ENCODE results near the gene KCNA1.

DNA sequence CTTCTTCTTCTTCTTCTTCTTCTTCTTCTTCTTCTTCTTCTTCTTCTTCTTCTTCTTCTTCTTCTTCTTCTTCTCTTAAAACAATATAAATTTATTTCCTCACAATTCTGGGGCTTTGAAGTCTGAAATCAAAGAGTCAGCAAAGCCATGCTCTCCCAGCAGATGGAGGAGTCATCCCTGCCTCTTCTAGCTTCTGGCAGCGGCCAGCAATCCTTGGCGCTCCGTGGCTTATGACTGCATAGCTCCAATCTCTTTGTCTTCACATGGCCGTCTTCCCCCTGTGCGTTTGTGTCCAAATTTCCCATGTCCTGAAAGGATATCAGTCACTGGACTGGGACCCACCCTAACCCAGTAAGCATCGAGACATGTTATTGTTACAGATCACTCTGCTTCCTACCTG, 22.9 kb downstream of the KCNA1 start:
- TF ChIP-seq, protein P1, sequence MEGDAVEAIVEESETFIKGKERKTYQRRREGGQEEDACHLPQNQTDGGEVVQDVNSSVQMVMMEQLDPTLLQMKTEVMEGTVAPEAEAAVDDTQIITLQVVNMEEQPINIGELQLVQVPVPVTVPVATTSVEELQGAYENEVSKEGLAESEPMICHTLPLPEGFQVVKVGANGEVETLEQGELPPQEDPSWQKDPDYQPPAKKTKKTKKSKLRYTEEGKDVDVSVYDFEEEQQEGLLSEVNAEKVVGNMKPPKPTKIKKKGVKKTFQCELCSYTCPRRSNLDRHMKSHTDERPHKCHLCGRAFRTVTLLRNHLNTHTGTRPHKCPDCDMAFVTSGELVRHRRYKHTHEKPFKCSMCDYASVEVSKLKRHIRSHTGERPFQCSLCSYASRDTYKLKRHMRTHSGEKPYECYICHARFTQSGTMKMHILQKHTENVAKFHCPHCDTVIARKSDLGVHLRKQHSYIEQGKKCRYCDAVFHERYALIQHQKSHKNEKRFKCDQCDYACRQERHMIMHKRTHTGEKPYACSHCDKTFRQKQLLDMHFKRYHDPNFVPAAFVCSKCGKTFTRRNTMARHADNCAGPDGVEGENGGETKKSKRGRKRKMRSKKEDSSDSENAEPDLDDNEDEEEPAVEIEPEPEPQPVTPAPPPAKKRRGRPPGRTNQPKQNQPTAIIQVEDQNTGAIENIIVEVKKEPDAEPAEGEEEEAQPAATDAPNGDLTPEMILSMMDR (IDR thresholded peaks at IDR 0.05 in 2 of 3, conservative IDR thresholded peaks at IDR 0.05 in 1 of 3; ENCODE audit: borderline replicate concordance in 1 of 3, insufficient read depth in 1 of 3, low read depth in 2 of 3, low read length in 2 of 3): no peak
- TF ChIP-seq POLR2AphosphoS5 (IDR thresholded peaks at IDR 0.05; ENCODE audit: low read depth, low read length) (no peak), POLR2A (IDR thresholded peaks at IDR 0.05; ENCODE audit: borderline replicate concordance, extremely low read depth, insufficient read depth, insufficient read length) (no peak), EZH2phosphoT487 (IDR thresholded peaks at IDR 0.05; ENCODE audit: borderline replicate concordance) (no peak), RAD21 (IDR thresholded peaks at IDR 0.05; ENCODE audit: low read depth) (no peak), ZFX (IDR thresholded peaks at IDR 0.05) (no peak), SRF (IDR thresholded peaks at IDR 0.05; ENCODE audit: low read depth) (no peak)
- TF ChIP-seq, protein P2, sequence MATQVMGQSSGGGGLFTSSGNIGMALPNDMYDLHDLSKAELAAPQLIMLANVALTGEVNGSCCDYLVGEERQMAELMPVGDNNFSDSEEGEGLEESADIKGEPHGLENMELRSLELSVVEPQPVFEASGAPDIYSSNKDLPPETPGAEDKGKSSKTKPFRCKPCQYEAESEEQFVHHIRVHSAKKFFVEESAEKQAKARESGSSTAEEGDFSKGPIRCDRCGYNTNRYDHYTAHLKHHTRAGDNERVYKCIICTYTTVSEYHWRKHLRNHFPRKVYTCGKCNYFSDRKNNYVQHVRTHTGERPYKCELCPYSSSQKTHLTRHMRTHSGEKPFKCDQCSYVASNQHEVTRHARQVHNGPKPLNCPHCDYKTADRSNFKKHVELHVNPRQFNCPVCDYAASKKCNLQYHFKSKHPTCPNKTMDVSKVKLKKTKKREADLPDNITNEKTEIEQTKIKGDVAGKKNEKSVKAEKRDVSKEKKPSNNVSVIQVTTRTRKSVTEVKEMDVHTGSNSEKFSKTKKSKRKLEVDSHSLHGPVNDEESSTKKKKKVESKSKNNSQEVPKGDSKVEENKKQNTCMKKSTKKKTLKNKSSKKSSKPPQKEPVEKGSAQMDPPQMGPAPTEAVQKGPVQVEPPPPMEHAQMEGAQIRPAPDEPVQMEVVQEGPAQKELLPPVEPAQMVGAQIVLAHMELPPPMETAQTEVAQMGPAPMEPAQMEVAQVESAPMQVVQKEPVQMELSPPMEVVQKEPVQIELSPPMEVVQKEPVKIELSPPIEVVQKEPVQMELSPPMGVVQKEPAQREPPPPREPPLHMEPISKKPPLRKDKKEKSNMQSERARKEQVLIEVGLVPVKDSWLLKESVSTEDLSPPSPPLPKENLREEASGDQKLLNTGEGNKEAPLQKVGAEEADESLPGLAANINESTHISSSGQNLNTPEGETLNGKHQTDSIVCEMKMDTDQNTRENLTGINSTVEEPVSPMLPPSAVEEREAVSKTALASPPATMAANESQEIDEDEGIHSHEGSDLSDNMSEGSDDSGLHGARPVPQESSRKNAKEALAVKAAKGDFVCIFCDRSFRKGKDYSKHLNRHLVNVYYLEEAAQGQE (IDR thresholded peaks at IDR 0.05; ENCODE audit: low read depth): no peak
